B cell (primary cell): Measurements from ENCODE around the gene FUT3.
"Not testable (repeated sequence)": the region's sequence is repeated elsewhere in the genome, so short reads cannot be mapped to it uniquely, and the experiment has no call there.

ENCODE experiments used
- CTCF ChIP-seq: fragments of 200-600 bp; IDR thresholded peaks from one replicate; pipeline ENCODE4 v1.8.0; 2022; ENCODE audit warnings: antibody characterized with exemption, mild to moderate bottlenecking
- EZH2 ChIP-seq: IDR thresholded peaks from 2 replicates; pipeline ENCODE4 v1.6.1; 2012; ENCODE audit warnings: borderline replicate concordance, low read depth, mild to moderate bottlenecking, moderate library complexity, low read length; ENCODE audit not compliant: insufficient read depth, poor library complexity, severe bottlenecking

DNA sequence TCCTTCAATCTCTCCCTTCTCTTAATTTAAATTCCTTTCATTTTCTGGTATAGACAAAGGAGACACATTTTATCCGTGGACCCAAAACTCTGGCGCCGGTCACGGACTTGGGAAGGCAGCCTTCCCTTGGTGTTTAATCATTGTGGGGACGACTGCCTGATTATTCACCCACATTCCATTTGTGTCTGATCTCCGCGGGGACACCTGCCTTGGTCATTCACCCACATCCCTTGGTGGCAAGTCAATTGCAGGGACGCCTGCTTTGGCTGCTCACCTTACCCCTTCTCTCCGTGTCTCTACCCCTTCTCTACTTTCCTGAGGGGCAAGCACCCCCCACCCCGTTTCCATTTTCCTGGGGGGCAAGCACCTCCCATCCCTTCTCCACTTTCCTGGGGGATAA lies 3.4 kb downstream of the FUT3 start:
- TF ChIP-seq CTCF, EZH2: not testable (repeated sequence)
